ENCODE measurements around the gene HMG20B.

Gene HMG20B

DNA sequence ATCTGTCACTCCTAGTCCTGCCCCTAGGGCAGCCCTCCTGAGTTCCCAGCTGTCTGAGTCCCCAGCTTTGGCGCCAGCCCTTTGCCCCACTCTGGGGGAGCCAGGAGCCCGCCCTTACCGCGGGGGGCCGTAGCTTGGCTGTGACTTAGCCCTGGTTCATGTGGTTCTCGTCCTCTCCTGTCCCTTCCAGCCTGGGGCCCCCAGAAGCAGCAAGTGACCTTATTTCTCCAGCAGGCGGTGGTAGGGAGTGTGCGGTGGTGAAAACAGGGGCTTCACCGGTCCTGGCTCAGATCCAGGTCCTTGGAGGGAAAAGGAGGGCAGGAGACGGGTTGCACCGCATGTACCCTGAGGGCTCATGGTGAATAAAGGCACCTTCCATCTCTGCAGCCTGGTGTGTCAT is 20.4 kb downstream of the HMG20B start:
- no peak overlapping the region for H3K4me3 ChIP-seq (ENCODE audit: control insufficient read depth, low read depth, low read length)
- TF ChIP-seq, protein P1, sequence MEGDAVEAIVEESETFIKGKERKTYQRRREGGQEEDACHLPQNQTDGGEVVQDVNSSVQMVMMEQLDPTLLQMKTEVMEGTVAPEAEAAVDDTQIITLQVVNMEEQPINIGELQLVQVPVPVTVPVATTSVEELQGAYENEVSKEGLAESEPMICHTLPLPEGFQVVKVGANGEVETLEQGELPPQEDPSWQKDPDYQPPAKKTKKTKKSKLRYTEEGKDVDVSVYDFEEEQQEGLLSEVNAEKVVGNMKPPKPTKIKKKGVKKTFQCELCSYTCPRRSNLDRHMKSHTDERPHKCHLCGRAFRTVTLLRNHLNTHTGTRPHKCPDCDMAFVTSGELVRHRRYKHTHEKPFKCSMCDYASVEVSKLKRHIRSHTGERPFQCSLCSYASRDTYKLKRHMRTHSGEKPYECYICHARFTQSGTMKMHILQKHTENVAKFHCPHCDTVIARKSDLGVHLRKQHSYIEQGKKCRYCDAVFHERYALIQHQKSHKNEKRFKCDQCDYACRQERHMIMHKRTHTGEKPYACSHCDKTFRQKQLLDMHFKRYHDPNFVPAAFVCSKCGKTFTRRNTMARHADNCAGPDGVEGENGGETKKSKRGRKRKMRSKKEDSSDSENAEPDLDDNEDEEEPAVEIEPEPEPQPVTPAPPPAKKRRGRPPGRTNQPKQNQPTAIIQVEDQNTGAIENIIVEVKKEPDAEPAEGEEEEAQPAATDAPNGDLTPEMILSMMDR (conservative IDR thresholded peaks at IDR 0.05; ENCODE audit: control insufficient read depth, insufficient read depth, low read depth, low read length), result no peak

DNA sequence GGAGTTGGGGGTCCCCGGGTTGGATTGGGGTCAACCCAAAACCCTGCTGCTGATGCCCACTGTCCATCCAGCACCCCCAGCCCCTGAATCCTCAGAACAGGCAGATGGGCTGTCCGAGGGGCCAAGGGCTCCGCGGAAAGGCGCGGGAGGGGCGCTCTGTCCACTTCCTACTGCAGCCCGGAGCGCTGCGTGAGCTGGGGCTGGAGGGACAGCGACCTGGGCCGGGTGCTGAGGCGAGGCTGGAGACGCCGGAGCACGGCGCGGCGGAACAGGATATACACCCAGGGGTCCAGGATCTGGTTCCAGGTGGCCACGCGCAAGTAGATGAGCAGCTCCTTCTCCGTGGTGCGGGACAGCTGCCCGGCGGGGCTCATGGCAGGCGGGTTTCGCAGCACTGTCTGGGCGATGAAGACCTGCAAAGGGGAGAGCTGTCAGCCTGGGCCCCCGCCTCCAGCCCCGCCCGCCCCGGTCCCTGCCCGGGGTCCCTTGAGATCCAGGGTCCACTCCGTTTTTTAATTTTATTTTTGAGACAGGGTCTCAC is 22.8 kb downstream of the HMG20B start:
- TF ChIP-seq, protein P1 (conservative IDR thresholded peaks at IDR 0.05; ENCODE audit: control insufficient read depth, insufficient read depth, low read depth, low read length), result no peak
- no peak overlapping the region for H3K4me3 ChIP-seq (ENCODE audit: control insufficient read depth, low read depth, low read length)
- DNase-seq (ENCODE audit: low read depth), result no peak

More for the DNA sequence above, 20.4 kb downstream of the HMG20B start:
- DNase-seq (ENCODE audit: low read depth), result no peak

DNA sequence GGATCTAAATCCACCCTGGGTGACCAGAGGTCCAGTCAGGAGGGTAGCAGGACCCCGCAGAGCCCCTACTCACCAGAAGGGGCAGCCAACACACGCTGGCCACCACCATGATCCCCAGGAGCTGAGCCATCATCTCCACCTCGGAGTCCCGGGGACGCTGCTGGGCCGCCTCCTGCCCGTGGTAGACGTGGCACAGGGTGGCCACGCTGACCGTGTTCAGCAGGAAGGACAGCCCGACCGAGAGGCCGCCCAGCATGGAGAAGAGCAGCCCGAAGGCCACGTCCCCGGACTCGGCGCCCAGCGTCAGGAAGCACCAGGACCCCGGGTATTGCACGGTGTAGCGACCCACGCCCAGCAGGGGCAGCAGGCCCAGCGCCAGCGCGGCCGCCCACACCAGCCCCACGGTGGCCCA is 27.0 kb downstream of the HMG20B start:
- no peak overlapping the region for H3K4me3 ChIP-seq (ENCODE audit: control insufficient read depth, low read depth, low read length)
- TF ChIP-seq, protein P1 (conservative IDR thresholded peaks at IDR 0.05; ENCODE audit: control insufficient read depth, insufficient read depth, low read depth, low read length), result no peak
- no peak for DNase-seq (ENCODE audit: low read depth)

DNA sequence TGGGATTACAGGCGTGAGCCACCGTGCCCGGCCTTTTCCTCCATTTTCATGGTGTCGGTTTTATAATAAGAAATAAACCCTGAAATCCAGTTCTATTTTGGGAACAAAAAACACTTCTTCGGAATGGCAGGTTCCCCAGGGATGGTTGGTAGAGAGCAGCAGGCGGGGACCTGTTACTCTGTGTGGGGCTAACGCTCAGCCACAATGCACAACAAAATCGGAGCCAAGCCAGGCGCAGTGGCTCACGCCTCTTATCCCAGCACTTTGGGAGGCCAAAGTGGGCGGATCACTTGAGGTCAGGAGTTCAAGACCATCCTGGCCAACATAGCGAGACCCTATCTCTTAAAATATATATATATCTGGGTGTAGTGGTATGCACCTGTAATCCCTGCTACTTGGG is 28.3 kb downstream of the HMG20B start:
- TF ChIP-seq, protein P1 (conservative IDR thresholded peaks at IDR 0.05; ENCODE audit: control insufficient read depth, insufficient read depth, low read depth, low read length), result no peak
- no peak overlapping the region for H3K4me3 ChIP-seq (ENCODE audit: control insufficient read depth, low read depth, low read length)
- no peak for DNase-seq (ENCODE audit: low read depth)

DNA sequence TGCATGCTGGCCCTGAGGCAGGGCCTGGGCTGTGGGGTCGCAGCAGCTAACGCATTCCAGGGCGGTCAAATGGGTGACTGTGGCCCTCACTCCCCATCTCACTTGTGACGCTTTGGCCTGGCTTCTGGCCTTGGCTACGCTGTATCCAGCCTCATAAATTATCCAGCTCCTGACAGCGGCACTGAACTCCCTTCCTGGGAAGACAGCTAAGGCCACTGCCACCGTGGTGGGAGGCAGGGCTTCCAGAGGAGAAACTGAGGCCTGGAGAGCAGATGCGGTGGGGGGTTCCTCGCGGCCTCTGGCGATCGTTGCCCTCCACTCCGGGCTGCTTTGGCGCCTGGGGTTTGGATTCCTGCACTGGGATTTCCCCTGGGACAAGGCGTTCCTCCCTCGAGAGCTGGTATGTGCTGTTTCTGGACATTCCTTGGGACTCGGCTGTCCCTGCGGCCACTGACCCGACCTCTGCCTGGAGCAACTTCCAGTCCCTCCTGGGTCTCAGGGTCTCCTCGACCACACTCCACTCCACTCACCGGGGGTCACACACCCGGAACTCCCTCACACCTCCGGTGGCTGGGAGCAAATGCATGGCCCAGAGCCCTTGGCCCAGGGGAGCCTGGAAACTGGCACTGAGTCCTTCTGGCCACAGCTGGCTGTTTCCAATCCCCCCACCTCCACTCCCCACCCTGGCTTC is 30.5 kb downstream of the HMG20B start:
- H3K4me3 ChIP-seq (ENCODE audit: control insufficient read depth, low read depth, low read length), result no peak overlapping the region
- TF ChIP-seq, protein P1 (conservative IDR thresholded peaks at IDR 0.05; ENCODE audit: control insufficient read depth, insufficient read depth, low read depth, low read length), result no peak
- DNase-seq (ENCODE audit: low read depth), result no peak

DNA sequence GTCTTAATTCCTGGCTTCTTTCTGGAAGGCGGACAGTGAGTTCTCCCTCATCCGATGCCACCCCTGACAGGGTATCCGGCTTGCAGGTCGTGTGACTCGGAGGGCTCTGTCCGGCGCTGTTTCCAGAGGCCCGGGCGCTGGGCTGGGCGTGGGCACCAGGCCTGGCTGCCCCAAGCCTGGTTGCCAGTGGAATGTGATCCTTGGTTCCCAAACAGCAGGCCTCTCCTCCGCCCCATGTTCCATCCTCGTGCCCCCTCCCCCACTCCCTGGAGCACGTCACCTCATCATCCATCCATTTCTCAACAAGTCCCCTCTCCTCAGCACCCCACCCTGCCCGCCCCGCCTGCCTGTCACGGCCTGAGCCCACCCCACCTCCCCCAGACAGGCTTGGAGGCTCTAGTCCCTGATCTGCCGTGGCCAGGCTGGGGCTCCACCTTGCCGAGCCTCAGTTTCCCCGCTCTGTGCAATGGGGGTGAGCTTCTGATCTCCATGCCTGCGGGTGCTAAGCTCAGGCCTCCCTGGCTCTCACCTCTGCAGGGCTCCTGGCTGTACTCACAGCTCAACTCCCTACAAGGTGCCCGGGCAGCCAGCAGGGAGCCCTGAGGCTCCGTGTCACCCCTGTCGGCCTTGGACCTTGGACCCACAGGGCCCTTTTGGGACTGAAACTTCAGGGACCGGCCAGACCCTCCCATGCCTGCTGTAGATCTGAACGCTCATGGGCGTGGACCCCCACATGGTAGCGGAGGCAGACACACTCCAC is 31.7 kb downstream of the HMG20B start:
- H3K4me3 ChIP-seq (ENCODE audit: control insufficient read depth, low read depth, low read length), result no peak overlapping the region
- TF ChIP-seq, protein P1 (conservative IDR thresholded peaks at IDR 0.05; ENCODE audit: control insufficient read depth, insufficient read depth, low read depth, low read length), result no peak
- DNase-seq (ENCODE audit: low read depth), result no peak

Measured in fibroblast of mammary gland (primary cell).